ENCODE results near the gene TLR6. TPM values are rescaled to one million over a fixed set of nuclear protein-coding genes. Genes with fewer than 3 reads are reported as not detected.
A peak's percentile ranks its signal among the peaks of the same experiment; 100 is the strongest.

Gene TLR6
- total RNA-seq, 2 experiments from 2014 or later: 0.77 to 1.3 TPM

DNA sequence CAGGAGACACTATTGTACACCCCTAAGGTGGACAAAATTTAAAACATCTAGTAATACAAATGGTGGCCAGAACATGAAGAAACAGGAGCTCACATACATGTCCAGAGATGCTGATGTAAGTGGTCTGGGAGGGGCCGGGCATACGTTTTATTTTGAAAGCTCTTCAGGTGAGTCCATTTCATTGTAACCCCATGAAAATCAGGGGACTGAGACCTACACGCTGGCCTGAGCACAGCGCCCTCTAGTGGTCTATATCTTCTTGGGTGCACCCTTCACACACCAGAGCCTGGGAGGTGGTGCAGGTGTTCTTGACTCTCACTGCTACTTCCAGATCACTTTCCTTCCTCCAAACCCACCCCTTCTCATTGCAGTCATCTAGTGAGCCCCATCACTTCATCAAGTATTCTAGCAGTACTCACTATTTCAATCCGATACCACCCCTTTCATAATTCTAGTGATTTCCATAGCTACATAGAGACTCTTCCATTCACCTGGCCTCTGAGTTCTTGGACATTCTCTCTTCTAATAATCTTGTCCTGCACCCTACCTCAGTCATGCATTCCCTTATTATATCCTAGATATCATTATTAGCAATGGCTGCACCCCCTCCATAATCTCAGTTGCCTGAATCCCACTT is 4.3 kb upstream of the TLR6 start:
- DNase-seq (peak; percentile 70), ATAC-seq (peak; percentile 73)
- peaks cover 41% of the 10 kb centered on the region for H3K27me3 Mint-ChIP-seq
- H3K4me3 Mint-ChIP-seq: no peak overlapping the region
- CTCF ChIA-PET: interaction anchor here (0.6 to 4.1 kb wide), 33 partner anchors 9 to 681 kb away, joined by 3 to 50 read pairs (median 3); partner anchors contain the start of genes TLR1 and TLR10
- no peaks in the 10 kb centered on the region for H3K9me3 Mint-ChIP-seq (ENCODE audit: low read depth)
- no peaks in the 10 kb centered on the region for H3K36me3 Mint-ChIP-seq
- peaks cover 20% of the 10 kb centered on the region for H3K4me1 Mint-ChIP-seq
- no peak overlapping the region for H3K27ac Mint-ChIP-seq

DNA sequence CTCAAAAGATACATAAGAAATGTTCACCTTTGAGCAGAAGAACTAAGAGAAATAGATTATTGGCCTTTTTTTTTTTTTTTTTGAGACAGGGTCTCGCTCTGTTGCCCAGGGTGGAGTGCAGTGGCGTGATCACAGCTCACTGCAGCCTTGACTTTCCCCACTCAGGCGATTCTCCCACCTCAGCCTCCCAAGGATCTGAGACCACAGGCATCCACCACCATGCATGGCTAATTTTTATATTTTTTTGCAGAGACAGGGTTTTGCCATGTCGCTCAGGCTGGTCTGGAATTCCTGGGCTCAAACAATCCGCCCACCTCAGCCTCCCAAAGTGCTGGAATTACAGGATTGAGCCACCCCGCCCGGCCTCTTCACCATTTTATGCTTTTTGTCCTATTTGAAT is 2.9 kb upstream of the TLR6 start:
- Mint-ChIP-seq H3K9me3 (ENCODE audit: low read depth) (no peaks in the 10 kb centered on the region), H3K4me1 (peaks cover 24% of the 10 kb centered on the region), H3K27me3 (peaks cover 31% of the 10 kb centered on the region), H3K36me3 (no peaks in the 10 kb centered on the region), H3K27ac (no peak overlapping the region), H3K4me3 (no peak overlapping the region)
- CTCF ChIA-PET: interaction anchor here (0.6 to 4.1 kb wide), 7 partner anchors 12 to 680 kb away, joined by 3 to 50 read pairs (median 4); partner anchors contain the start of gene TLR10
- ATAC-seq (no peak), DNase-seq (no peak)

DNA sequence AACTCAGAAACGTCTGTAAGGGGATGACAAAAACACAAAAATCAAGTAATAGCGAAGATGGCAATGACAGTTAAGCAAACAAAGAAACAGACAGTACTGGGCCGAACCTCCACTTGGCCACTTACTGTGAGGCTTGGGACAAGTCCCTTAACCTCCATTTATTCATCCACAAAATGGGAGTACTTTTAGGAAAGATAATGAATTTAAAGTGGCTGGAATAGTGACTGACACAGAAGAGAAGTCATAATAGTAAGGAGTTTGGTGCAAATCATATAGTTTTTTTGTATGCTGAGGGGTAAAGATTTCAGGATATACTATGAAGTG is 1.4 kb upstream of the TLR6 start:
- H3K4me3 Mint-ChIP-seq: no peak overlapping the region
- H3K27ac Mint-ChIP-seq: peak overlapping the region; percentile 2
- H3K27me3 Mint-ChIP-seq: peaks cover 16% of the 10 kb centered on the region
- CTCF ChIA-PET: interaction anchor here (0.9 to 4.1 kb wide), 2 partner anchors 98 to 489 kb away, joined by 3 to 50 read pairs; no protein-coding TSS in a partner anchor
- H3K36me3 Mint-ChIP-seq: no peaks in the 10 kb centered on the region
- ATAC-seq (no peak), DNase-seq (no peak)
- no peaks in the 10 kb centered on the region for H3K9me3 Mint-ChIP-seq (ENCODE audit: low read depth)
- H3K4me1 Mint-ChIP-seq: peaks cover 24% of the 10 kb centered on the region

DNA sequence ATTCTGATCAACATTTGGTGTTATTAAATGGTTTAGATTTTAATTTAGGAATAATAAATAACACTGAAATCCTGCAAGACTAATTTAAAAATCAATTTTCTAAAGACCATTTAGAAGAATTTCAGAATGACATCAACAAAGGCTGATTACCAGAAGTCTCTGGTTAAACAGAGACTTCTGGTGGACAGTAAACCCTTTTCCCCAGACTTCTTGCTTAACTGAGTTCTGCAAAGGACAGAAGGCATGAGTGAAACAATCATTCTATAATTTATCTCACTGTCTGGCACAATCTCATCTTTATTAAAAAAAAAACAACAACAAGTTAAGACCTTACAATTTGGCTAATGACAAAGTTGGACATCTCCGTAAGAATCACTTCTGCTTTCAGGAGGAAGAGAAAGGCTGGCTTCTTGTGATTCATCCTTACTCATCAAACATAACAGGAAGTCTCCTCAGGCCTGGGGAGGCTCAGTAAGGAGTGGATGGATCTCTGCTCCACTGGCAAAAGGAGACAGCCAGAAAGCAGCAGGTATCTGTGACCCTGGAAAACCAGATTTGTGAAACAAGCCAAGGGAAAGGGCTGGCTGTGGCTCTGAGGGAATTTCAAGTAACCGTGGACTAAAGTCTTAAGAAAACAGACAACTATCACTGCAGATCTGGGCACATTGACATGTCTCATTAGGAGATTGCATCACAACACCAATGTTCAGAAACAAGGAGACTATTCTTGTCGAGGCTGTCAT is 908 bp upstream of the TLR6 start:
- H3K36me3 Mint-ChIP-seq: no peaks in the 10 kb centered on the region
- CTCF ChIA-PET: interaction anchor here (1.4 to 3.6 kb wide), 2 partner anchors 54 to 97 kb away, joined by 6 to 49 read pairs; partner anchors contain the start of gene TLR1
- peaks cover 24% of the 10 kb centered on the region for H3K4me1 Mint-ChIP-seq
- H3K27me3 Mint-ChIP-seq: peaks cover 13% of the 10 kb centered on the region
- ATAC-seq (no peak), DNase-seq (no peak)
- H3K27ac Mint-ChIP-seq: peak overlapping the region; percentile 2
- no peaks in the 10 kb centered on the region for H3K9me3 Mint-ChIP-seq (ENCODE audit: low read depth)
- no peak overlapping the region for H3K4me3 Mint-ChIP-seq

DNA sequence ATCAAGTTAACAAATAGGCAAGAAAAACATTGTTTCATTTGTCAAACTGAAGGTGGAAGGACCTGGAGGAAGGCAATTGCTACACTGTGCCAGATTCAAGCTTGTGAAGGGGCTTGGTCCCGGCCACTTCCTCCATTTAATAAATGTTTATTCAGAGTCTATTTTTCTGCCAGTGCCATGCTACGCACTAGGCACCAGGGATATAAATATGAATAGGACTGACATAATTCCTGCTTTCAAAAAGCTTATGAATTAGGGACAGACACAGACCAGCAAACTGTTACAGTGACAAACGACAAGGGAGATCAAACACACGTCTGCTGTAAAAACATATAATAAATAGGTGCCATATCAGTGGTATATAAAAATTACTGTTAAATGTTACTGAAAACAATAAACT is 571 bp downstream of the TLR6 start:
- Mint-ChIP-seq H3K4me3 (peak overlapping the region; percentile 78), H3K36me3 (no peaks in the 10 kb centered on the region), H3K27me3 (peaks cover 4% of the 10 kb centered on the region), H3K4me1 (peaks cover 24% of the 10 kb centered on the region), H3K9me3 (ENCODE audit: low read depth) (no peaks in the 10 kb centered on the region), H3K27ac (peak overlapping the region; percentile 84)
- ATAC-seq: peak; percentile 11
- no peak for DNase-seq
- CTCF ChIA-PET: interaction anchor here (0.8 to 3.6 kb wide), 12 partner anchors 11 to 676 kb away, joined by 3 to 49 read pairs (median 4); partner anchors contain the start of genes FAM114A1, TLR1 and TLR10

DNA sequence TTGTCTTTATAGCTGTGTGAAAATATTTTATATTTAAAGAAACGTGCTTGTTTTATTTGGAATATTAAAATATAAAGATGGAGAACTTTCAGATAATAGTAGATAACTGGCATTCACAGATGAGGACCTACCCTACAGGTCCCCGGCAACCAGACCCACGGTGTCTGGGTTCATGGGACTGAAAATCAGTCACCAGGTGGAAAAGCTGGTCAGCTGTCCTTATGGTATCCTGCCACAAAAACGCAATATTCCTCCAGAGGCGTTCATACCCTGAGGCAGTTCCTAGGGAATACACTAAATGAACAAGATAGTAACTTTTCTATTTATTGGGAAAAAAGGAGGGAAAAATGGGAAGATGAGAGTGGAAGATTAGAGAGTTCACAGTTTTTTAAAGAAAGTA is 1.2 kb downstream of the TLR6 start:
- DNase-seq: no peak
- CTCF ChIA-PET: interaction anchor here (0.8 to 3.6 kb wide), 9 partner anchors 12 to 676 kb away, joined by 3 to 49 read pairs (median 4); partner anchors contain the start of genes FAM114A1 and TLR10
- Mint-ChIP-seq H3K4me3 (peak overlapping the region; percentile 78), H3K36me3 (no peaks in the 10 kb centered on the region), H3K9me3 (ENCODE audit: low read depth) (no peaks in the 10 kb centered on the region), H3K4me1 (peaks cover 24% of the 10 kb centered on the region), H3K27ac (no peak overlapping the region), H3K27me3 (peaks cover 2% of the 10 kb centered on the region)
- no peak for ATAC-seq

DNA sequence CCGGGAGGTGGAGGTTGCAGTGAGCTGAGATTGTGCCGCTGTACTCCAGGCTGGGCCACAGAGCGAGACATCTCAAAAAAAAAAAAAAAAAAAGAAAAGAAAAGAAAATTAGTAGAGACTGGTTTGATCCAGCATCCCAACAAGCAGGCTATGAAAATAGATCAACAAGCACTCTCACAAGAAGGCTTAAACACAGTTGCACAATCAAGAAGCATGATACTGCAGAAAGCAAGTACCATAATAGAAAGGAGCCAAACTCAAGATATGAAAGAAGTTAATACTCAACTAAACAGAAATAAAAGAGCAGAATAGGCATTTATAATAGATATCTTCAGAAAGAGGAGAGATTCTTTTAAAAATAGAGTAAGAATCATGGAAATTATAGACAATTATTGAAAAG is 10.6 kb downstream of the TLR6 start:
- Mint-ChIP-seq H3K27me3 (peaks cover 6% of the 10 kb centered on the region), H3K4me3 (no peak overlapping the region), H3K4me1 (no peaks in the 10 kb centered on the region), H3K27ac (no peak overlapping the region), H3K36me3 (peaks cover 3% of the 10 kb centered on the region), H3K9me3 (ENCODE audit: low read depth) (no peaks in the 10 kb centered on the region)
- DNase-seq (no peak), ATAC-seq (no peak)
- CTCF ChIA-PET: interaction anchor here (1.3 kb wide), 1 partner anchor 15 kb away, joined by 7 read pairs; no protein-coding TSS in a partner anchor

DNA sequence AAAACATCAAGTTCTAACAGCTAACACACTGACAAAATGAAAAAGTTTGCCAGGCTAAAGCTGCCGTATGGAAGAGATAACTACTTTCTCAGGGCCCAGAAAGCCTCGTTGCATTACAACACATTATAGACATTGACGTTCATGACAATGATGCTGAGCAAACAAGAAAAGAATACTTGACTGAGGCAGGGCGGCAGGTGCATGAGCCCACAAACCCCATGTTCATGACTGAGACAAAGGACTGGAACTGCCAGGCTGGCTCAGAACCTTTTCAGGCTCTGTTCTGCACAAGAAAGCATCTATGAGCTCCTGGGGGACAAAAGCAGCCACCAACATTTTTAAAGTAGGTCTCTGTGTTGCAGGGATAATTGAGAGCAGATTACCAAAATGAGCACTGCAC is 13.6 kb downstream of the TLR6 start:
- Mint-ChIP-seq H3K4me3 (no peak overlapping the region), H3K27me3 (no peaks in the 10 kb centered on the region), H3K27ac (no peak overlapping the region), H3K4me1 (peaks cover 1% of the 10 kb centered on the region), H3K9me3 (ENCODE audit: low read depth) (no peaks in the 10 kb centered on the region), H3K36me3 (peaks cover 5% of the 10 kb centered on the region)
- no peak for DNase-seq
- no peak for ATAC-seq
- CTCF ChIA-PET: interaction anchor here (1.0 kb wide), 1 partner anchor 18 kb away, joined by 3 read pairs; no protein-coding TSS in a partner anchor

DNA sequence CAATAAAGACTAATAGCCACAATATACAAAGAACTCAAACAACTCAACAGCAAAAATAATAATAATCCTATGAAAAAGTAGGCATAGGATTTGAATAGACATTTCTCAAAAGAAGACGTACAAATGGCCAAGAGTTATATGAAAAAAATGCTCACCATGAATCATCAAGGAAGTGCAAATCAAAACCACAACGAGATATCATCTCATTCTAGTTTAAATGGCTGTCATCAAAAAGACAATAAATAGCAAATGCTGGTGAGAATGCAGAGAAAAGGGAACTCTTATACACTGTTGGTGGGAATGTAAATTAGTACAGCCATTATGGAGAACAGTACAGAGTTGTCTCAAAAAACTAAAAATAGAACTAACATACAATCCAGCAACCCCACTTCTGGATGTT is 18.8 kb downstream of the TLR6 start:
- no peak overlapping the region for H3K27ac Mint-ChIP-seq
- CTCF ChIA-PET: no interaction called here
- no peak overlapping the region for H3K4me3 Mint-ChIP-seq

DNA sequence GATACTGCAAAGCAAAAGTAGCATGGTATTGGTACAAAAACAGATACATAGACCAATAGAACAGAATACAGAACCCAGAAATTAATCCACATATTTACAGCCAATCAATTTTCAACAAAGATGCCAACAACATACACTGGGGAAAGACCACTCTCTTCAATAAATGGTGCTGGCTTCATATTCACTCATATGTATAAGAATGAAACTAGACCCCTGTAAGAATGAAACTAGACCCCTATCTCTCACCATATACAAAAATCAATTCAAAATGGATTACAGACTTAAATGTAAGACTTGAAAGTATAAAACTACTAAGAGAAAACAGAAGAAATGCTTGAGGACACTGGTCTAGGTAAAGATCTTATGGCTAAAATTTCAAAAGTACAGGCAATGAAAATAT is 19.3 kb downstream of the TLR6 start:
- CTCF ChIA-PET: no interaction called here
- Mint-ChIP-seq H3K27me3 (no peaks in the 10 kb centered on the region), H3K4me3 (no peak overlapping the region), H3K4me1 (peaks cover 11% of the 10 kb centered on the region), H3K9me3 (ENCODE audit: low read depth) (peaks cover 8% of the 10 kb centered on the region), H3K36me3 (peaks cover 17% of the 10 kb centered on the region), H3K27ac (no peak overlapping the region)
- no peak for DNase-seq
- ATAC-seq: no peak

More for the DNA sequence above, 18.8 kb downstream of the TLR6 start:
- no peak for DNase-seq
- ATAC-seq: no peak
- Mint-ChIP-seq H3K9me3 (ENCODE audit: low read depth) (peaks cover 8% of the 10 kb centered on the region), H3K36me3 (peaks cover 17% of the 10 kb centered on the region), H3K27me3 (no peaks in the 10 kb centered on the region), H3K4me1 (peaks cover 11% of the 10 kb centered on the region)

DNA sequence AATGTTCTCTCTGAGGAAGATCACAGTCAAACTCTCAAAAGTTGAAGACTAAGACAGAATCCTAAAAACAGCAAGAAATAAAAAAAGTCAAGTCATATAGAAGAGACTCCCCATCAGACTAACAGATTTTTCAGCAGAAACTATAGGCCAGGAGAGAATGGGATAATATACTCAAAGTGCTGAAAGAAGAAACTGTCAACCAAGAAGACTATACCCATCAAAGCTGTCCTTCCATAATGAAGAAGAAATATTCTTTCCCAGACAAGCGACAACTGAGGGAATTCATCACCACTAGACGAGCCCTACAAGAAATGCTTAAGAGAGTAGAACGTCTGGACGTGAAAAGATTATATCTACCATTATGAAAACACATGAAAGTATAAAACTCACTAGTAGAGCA is 22.0 kb downstream of the TLR6 start:
- H3K9me3 Mint-ChIP-seq (ENCODE audit: low read depth): peaks cover 8% of the 10 kb centered on the region
- H3K27ac Mint-ChIP-seq: no peak overlapping the region
- H3K36me3 Mint-ChIP-seq: peaks cover 18% of the 10 kb centered on the region
- CTCF ChIA-PET: no interaction called here
- H3K27me3 Mint-ChIP-seq: no peaks in the 10 kb centered on the region
- H3K4me3 Mint-ChIP-seq: no peak overlapping the region
- no peak for DNase-seq
- peaks cover 11% of the 10 kb centered on the region for H3K4me1 Mint-ChIP-seq
- ATAC-seq: no peak

DNA sequence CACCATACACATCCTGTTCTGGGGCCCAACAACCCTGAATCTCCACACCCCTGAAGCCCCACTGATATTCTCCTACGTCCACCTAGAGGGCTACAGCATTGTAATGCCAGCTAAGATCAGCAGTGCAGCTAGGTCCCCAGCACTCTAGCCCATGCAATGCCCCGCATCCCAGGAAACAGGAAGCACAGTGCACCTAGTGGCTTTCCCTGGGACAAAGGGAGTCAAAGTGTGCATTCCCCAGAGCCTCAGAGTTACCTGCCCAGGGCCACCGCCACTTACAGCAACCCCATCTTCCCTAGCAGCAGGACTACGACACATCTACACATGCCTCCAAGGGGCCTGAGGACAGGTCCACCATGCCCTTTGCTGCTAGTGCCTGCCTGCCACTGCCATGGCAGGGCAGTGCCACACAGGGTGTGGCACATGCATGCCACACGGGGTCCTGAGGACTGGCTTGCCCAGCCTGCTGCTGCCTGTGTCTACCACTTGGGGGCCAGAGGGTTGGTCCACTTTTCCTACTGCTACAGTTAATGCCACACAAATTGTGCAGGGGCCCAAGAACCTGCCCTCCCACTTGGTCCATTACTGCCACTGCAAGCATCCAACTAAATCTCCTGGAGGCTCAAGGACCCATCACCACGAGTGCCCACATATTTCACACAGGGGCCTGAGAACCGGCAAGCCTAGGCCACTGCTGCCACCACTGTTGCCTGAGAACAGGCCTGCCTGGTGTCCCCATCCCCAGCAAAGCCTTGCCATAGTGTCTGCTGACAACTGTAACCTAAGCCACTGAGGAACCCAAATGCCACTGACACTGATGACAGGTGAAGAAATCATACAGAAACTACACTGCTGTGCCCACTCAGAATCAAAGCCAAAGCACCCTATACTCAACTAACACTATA is 23.7 kb downstream of the TLR6 start:
- CTCF ChIA-PET: no interaction called here
- ATAC-seq (no peak), DNase-seq (no peak)
- no peaks in the 10 kb centered on the region for H3K27me3 Mint-ChIP-seq
- peaks cover 8% of the 10 kb centered on the region for H3K4me1 Mint-ChIP-seq
- H3K36me3 Mint-ChIP-seq: peaks cover 16% of the 10 kb centered on the region
- H3K4me3 Mint-ChIP-seq: no peak overlapping the region
- peaks cover 8% of the 10 kb centered on the region for H3K9me3 Mint-ChIP-seq (ENCODE audit: low read depth)
- no peak overlapping the region for H3K27ac Mint-ChIP-seq

DNA sequence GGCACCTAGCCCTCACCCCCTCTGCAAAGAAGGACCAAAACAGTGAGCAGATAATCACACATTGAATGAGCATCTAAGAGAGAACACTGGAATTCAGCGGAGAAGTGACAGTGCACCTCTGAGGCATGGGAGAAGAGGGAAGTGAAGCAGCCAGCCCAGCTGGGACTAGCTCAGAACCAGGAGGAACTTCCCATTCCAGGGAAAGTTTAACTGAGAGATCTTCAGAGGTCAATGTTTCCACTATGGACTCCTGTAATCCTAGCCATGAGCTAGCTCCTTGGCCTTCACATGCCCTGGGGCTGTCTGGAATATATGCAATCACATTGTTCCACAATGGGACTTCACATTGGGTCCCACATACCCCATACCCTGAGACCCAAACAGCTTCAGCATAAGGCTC is 24.4 kb downstream of the TLR6 start:
- peaks cover 8% of the 10 kb centered on the region for H3K9me3 Mint-ChIP-seq (ENCODE audit: low read depth)
- H3K4me3 Mint-ChIP-seq: no peak overlapping the region
- H3K27me3 Mint-ChIP-seq: no peaks in the 10 kb centered on the region
- DNase-seq: no peak
- H3K36me3 Mint-ChIP-seq: peaks cover 13% of the 10 kb centered on the region
- CTCF ChIA-PET: interaction anchor here (1.6 kb wide), 1 partner anchor 73 kb away, joined by 4 read pairs; no protein-coding TSS in a partner anchor
- H3K27ac Mint-ChIP-seq: no peak overlapping the region
- peaks cover 2% of the 10 kb centered on the region for H3K4me1 Mint-ChIP-seq
- ATAC-seq: no peak

All from activated CD8-positive, alpha-beta memory T cell treated with anti-CD3 and anti-CD28 coated beads, Interleukin-2, amount 10 ng/mL, durations not matched to agents 7 days and 5 days (primary cell).